ENCODE data around the gene KCNJ6.
"Not testable (repeated sequence)": the region's sequence is repeated elsewhere in the genome, so short reads cannot be mapped to it uniquely, and the experiment has no call there.

The KCNJ6 gene, protein sequence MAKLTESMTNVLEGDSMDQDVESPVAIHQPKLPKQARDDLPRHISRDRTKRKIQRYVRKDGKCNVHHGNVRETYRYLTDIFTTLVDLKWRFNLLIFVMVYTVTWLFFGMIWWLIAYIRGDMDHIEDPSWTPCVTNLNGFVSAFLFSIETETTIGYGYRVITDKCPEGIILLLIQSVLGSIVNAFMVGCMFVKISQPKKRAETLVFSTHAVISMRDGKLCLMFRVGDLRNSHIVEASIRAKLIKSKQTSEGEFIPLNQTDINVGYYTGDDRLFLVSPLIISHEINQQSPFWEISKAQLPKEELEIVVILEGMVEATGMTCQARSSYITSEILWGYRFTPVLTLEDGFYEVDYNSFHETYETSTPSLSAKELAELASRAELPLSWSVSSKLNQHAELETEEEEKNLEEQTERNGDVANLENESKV

DNA sequence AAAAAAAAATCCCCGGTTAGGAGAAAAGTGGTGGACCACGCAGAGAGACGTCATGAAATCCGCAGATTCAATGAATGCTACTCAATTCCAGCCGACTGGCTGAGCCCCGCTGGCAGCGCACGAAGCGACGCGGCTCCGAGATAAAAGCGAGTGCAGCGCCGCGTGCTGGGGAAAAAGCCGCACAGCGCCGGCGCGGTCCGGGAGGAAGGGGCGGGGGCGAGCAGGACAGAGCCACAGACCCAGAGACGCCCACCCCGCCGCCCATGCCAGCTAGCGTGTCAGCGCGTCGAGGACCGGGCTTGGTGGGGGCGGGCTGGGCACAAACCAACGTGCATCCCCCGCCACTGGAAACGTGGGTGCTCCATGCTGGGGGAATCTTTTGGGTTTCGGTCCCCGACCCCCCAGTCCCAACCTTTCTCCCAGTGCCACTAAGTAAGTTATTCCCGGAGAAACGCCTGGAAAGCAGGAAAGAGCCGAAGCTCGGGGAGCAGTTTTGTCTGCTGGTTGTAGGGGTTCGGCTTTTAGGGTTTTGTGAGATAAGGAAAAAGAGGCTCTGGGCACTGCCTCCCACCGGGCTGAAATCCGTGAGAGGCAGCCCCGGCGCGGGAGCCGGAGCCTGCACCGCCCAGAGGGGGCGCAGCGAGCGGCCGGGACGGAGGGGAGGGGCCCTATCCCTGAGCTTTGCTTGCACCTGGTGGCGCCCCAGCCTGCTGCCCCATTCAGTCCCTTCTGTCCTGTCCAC lies at the start of gene KCNJ6:
Gene KCNJ6 (minus strand): TSS at position 148 of the 742 bp plus-strand sequence. CDS start 75,775 bp downstream, outside the sequence.
- FAIRE-seq = no peak

DNA sequence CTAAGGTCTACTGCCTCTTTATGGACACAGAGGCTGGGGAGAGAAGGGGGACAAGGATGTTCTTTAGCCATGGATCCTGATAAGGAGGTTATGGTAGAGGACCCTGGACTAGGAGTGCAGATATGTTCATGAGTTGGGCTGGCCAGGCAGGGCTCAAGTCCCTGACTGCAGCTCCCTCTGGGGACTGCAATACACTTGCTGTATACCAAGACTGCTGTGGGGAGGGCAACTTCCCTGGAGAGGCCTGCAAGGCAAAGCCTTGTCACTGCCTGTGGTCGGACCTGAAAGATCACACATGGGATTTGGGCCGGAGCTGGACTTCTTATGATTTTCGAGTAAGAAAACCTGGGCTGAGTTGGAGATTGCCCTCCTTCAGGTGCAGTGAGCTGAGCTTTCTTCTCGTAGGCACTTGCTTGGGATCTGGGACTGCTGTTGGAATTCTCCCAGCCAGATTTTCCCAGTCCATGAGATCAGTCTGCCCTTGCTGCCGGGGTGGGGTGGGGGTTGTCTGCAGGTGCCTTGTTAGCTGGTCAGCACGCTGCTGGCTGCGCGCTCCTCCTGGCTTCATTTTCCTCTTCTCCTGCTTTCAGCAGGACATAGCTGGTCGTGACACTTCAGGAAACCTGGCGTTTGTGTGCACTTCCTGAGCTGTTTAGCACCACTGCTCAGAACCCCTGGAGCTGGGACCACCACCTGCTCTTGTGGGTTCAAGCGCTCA lies 49.0 kb upstream of the KCNJ6 start:
- no peak for FAIRE-seq

DNA sequence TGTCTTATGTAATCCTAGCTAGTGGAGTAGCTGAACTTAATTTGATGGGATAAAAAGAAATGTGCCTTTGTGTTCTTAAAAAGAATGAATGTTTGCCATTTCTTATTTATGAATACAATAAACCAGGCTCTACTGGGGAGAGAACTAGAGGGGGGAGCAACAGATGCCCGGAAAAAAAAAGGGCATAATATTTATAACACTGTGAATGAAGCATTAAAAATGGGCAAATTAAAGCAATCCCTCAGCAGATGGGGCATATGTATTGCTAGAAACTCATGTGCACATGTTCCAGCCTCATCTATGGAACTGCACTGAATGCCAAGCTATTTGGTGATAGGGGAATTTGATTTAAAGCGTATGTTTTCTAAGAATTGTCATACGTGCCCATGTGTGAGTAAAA lies 42.3 kb upstream of the KCNJ6 start:
- FAIRE-seq = no peak

DNA sequence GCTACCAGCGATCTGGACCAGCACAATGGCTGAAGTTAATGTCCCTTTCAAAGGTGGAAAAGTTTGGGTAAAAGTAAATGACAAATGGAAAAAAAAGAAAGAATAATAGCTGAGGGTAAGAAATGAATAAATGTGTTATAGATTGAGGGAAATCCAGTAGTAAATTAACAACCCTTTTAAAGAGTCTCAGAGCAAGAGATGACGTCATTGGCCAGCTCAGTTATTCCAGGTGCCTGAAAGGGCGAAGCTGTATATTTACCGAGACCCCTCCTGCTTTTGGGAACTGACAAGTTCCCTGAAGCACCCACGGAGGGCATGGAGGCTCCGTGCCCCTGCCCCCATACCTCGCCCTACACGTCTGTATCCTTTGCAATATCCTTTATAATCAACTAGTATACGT lies 40.5 kb upstream of the KCNJ6 start:
- FAIRE-seq = no peak

DNA sequence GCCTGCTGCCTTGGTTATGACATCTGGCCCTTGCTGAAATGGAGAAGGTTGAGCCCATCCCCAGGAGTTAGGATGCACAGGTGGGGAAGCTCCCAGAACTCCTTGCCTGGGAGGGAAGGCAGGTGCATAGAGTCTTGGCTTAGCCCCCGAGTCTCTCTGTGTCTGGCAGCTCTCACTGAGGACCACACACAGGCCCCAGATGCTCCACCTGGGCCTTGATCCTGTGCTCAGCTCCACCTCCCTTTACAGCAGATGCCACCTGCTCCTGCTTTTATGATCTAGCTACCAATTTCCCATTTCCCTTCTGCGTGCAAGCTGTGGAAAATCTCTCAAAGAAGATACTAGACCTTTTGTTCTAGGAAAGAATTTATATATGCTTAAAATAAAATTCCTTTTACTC lies 28.8 kb upstream of the KCNJ6 start:
- no peak for FAIRE-seq

DNA sequence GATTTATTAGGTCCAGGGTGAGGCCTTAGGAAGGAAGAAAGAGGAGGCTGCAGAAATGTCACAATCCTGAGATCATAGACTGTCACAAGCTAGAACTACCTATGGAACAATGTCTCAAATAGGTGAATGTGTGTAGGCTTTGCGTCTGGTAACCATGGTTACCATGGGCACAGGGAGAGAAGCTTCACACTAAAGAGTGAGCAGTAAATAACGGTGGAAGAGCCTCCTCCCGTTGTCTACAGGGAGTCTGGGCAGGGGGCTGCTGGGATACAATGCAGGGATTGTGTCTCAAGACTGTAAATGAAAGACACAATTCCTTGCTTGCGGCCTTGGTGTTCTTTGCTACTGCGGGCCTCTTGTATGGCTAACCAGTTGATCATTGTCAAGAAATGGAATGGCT lies 28.2 kb upstream of the KCNJ6 start:
- no peak for FAIRE-seq

DNA sequence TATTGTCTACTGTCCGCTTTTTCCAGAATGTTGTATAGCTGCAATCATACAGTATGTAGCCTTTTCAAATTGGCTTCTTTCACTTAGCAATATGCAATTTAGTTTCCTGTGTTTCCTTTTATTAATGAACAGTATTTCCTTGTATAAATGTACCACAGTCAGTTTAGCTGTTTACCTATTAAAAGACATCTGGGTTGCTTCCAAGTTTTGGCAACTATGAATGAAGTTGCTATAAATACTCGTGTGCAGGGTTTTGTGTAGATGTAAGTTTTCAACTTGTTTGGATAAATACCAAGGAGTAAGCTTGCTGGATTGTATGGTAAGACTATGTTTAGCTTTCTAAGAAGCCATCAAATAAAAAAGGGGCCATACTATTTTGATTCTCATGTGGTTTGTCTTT lies 24.4 kb upstream of the KCNJ6 start:
- no peak for FAIRE-seq

DNA sequence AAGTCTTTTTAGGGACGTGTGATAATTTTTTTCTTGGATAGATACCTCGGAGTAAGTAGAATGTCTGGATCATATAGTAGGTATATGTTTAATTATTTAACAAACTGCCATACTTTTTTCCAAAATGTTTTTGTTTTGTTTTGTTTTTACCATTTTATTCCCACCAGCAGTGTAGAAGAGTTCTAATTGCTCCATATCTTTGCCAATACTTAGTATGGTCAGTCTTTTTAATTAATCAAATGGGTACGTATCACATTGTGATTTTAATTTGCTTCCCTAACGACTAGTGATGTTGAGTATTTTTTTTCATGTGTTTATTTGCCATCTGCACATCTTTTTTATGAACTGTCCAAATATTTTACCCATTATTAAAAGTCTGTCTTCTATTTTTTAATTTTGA lies 23.6 kb upstream of the KCNJ6 start:
- no peak for FAIRE-seq

DNA sequence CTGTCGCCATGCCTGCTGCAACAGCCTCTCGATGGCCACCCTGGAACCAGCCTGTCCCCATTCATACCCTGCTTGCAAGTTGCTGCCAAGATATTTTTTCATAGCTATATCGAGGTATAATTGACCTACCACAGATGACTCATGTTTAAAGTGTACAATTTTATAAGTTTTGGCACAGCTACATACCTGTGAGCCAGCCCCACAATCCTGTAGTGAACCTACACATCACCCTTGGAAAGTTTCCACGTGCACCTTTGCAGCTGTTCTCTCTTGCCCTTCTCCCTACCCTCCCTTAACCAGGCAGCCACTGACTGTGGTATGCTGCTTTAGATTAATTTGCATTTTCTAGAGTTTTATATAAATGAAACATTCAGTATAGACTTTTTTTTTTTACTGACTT lies 23.0 kb upstream of the KCNJ6 start:
- FAIRE-seq = no peak

DNA sequence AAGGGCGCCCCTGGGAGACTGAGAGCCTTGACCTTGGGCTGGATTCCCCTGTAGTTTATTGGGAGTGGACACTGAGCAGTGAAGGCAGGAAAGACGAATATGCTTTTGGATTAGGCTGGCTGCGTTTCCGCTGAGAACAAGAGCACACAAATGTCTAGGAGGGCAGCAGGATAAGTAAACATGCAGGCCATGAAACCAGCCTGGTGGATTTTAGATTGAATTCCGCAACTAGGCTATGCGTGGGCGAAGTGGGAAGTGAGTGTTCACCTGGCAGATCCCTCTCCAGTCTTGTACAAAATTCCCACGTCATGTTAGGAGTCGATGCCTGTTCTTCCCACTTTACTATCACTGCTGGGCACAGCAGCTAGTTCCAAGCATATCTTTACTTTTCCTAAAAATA lies 21.4 kb upstream of the KCNJ6 start:
- FAIRE-seq = no peak

DNA sequence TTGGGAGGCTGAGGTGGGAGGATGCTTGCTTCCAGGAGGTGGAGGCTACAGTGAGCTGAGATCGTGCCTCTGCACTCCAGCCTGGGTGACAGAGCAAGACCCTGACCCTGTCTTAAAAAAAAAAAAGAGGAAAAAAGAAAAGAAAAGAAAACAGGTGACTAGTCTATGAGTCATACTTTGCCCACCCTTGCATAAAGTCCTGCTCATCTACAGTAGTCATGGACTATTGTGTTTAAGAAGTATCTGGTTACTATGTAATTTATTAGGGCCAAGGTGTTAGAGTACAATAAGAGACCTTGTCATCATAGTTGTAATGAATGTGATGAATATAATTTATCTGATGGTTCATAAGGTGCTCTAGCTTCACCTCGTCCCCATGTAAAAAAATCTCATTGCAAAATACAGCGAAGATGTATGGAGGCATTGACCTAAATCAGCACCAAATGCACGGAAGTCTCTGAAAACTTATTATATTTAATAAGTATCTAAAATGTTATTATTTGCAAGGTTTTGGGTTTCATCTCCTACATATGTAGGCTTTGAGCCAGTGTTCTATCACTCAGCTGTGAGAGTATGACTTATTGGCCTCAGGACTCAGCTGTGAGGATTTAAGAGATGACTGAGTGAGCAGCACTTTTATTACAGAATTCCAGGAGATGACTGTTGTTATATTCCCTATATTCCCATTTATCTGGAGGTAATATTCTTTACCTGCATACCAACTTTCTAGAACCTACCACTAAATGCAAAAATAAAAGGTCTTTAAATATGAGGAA lies 19.9 kb upstream of the KCNJ6 start:
- no peak for FAIRE-seq

DNA sequence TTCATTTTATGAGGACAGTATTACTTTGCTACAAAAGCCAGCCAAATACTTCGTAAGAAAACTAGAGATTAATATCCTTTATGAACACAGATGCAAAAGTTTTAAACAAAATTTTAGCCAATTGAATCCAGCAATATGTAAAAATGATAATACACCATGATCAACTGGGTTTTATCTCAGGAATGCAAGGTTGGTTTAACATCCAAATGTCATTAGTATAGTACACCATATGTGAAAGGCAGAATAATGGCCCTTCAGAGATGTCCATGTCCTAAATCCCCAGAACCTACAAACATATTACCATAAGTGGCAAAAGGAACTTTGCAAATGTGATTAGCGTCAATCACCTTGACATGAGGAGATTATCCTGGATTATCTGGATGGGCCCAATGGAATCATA lies 16.7 kb upstream of the KCNJ6 start:
- no peak for FAIRE-seq

DNA sequence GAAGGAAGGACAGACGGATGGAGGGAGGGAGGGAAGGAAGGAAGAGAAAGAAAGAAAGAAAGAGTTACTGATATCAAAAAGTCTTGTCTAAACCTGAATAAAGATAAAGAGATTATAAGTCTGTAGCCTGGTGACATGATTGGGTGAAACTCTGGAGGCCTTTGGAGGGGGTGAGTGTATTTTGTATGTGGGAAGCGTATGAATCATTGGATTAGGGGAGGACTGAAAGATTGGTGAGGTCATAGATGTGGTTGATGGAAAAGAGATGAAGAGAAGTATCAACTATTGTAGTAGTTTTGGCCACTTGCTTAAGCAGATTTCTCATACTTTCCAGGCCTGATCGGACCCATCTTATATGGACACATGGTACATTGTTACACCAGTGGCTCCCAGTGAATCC lies 11.5 kb upstream of the KCNJ6 start:
- no peak for FAIRE-seq

DNA sequence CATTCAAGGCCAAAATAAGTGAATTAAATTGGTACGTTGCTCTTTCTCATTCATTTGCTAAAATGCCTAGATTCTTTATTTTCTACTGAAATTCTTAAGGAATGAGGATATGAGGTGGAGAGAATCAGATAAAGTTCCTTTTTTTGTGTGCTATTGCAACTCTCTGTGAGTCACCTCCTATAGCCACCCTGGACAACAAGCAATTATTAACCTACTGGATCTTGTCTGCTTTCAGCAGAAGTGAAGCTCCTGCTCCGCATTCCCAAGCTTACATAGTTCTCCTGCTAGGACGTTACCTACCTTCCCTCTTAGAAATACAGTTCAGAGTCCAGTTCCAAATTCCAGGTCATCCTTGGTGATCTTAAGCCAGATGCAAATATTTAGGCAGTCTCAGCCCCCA lies 4.8 kb upstream of the KCNJ6 start:
- no peak for FAIRE-seq

DNA sequence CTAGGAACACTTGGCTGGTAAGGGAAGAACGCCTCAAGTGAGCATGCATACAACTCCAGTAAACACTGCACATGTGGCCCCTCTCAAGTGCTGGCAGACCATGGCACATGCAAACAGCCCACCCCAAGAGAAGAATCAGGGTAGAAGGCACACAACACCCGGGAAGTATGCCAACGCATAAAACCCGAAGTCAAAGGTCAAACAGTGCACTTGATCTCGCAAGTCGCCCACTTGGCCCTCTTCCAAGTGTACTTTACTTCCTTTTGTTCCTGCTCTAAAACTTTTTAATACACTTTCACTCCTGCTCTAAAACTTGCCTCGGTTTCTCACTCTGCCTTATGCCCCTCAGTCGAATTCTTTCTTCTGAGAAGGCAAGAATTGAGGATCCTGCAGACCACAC lies 4.0 kb upstream of the KCNJ6 start:
- not testable (repeated sequence) for FAIRE-seq

DNA sequence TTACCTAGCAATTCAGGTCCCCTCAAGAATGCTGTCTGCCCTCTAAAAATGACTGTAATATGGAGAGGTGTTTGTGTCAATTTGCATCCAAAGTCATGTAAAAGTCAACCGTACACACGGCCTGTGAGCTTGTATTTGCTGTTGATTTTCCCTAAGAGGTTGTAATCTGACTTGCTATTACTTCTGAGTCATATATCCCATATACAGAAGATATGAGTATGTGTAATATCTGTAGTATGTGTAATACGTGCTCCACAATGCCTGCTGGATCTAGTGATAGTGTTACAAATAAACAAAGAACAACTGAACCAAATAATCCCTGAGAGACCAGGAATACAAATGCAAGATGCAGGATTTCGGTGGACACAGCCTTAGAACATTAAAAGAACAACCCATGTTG lies 1.4 kb upstream of the KCNJ6 start:
- no peak for FAIRE-seq

DNA sequence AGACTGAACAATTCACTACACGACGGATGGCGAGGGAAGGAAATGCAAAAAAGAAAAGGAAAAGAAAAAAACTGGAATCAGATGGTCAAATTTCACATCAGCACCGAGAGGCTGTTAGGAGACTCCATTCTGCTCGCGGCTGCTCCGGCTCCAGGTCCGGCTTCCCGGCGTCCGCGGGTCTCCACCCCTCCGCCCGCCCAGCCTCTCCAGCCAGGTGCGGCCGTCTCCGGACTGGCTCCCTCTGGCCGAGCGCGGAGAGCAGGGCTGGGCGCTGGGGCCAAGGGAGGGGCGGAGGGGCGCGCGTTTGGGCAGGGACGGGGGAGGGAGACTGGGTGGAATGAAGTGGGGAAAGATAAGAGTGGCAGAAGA lies 332 bp downstream of the KCNJ6 start:
- no peak for FAIRE-seq

DNA sequence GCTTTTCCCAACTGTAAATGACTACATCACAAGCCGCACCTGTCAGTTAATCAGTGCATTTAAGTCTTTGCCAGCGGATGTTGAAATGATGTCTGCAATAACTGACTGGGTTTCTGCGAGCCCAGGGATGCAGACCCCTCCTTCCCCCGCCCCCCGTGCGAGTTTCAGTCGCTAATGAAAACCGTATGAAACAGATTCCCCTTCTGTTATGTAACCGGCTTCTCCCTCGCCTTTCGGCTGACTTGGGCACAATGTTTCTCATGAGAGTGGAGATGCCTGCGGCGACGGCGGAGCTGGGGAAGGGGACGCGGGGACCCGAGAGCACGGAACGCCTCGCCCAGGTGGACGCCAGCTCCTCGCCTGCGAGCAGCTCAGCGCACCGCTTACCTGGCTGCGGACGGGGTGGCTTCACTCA lies 753 bp downstream of the KCNJ6 start:
- FAIRE-seq = no peak

DNA sequence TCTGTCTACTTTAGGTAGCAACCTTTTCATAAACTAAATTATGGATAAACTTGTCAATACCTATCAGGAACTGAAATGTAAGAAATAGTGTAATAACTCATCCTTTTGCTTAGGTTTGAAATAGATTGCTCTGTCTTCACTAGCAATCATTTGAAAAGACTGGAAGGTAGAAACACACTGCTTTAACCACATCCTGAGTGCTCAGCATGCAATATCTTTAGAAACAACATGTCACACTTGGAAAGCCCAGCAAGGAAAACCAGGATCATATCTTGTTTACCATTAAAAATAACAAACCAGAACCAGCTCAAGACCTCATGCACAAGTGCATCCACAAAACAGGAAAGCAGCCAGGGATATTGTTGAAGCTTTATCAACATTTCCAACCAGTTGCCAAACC lies 3.6 kb downstream of the KCNJ6 start:
- FAIRE-seq = no peak

DNA sequence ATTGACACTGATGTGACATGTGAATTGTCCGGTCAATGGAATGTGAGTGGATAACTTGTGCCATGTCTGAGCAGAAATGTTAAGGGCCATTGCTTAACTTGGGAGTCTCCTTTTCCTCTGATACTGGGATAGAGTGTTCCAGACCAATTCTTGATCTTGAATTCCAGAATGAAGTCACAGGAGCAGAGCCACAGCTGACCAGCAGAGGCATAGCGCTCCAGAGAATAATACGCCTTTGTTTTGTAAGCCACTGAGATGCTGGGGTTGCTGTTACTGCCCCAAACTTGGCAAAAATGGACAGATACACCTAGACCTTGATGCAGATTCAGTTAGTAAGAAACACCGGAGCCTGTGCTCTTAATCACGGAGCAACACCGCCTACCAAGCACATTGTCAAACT lies 6.3 kb downstream of the KCNJ6 start:
- FAIRE-seq = no peak

DNA sequence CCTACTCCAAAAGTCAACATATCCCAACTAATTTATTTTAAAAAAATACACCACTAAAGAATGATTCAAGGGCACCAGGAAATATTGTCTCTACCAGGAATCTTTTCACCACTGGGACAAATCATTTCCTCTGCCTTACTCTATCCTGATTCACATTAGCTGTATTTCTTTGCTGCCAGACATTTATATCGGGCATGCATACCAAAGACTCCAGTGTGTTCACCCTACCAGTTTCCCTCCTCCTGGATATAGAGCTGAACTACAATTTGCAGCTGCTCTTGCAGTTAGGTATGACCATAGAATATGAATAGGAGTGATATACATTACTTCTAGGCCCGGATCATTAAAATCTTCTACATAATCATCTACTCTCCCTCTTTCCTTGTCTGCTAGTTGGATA lies 7.6 kb downstream of the KCNJ6 start:
- no peak for FAIRE-seq

DNA sequence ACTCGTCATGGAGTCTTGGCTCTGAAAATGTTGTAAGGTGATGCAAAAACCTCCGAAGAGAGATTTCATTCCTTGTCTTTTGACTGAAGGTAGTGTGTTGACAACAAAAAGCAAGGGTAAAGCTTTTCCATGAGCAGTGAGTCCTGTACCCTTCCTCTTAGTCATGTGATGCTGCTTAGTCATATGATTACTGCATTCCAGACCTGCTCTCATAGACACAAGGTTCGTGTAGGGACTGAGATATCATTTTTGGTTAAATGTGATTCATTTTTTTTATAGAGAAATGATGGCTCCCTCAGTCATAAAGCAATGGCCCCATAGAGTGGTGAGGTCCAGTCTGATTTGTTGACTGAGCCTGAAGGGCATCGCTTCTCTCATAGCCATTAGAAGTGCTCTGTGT lies 9.2 kb downstream of the KCNJ6 start:
- FAIRE-seq = no peak

DNA sequence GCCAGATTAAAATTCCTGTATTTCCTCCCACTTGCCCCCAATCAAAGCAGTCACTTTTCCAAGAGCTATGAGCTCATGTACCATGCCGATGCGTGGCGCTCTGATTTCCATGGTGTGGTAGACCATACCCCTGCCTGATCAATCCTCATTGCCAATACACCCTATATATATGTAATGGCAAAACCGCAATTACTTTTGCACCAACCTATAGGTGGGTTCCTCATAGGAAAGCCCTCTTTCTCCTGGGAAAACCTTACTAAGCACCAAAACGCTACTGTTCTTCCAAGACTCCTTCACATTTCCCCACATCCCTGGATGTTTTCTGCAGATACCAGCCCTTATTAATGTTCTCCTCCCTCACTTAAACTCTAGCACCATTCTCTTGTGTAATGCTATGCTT lies 11.0 kb downstream of the KCNJ6 start:
- FAIRE-seq = no peak

Data from colon (tissue), 2 donors.